Panc1 (cell line): ENCODE data around the gene PSIP1. TPM values are rescaled to one million over a fixed set of nuclear protein-coding genes. Genes with fewer than 3 reads are reported as not detected.

Source experiments
- ATAC-seq: fragments of 200-7000 bp; cut with Tn5 transposase; 2 replicates; pipeline ENCODE4 v1.9.1; 2020; ENCODE audit warnings: mild to moderate bottlenecking, moderate library complexity
- BruUV-seq: library from RNA; stranded (reverse); fragments of 400-500 nt; replicated peaks from 2 replicates; lab custom pipeline; 2021; lab: Mats Ljungman, UMichigan
- CTCF ChIA-PET: fragments of 300-600 bp; sonication (Branson Sonifier 250); formaldehyde crosslinking; loops from one replicate; lab custom pipeline; 2022; ENCODE audit warnings: antibody characterized with exemption; lab: Charles Lee
- POLR2A ChIA-PET: fragments of 300-600 bp; sonication (Branson Sonifier 250); formaldehyde crosslinking; loops from one replicate; lab custom pipeline; 2022; ENCODE audit warnings: antibody characterized with exemption; lab: Charles Lee
- DNase-seq: peaks from one replicate; pipeline ENCODE4 v3.0.0-alpha.2; 2010; ENCODE audit warnings: low read depth, low spot score
- H3K27ac ChIP-seq: 2 replicates; pipeline ENCODE4 v1.5.1; 2011; ENCODE audit warnings: mild to moderate bottlenecking, low read length, inconsistent platforms
- H3K27me3 ChIP-seq: fragments of 200-500 bp; sonication (Bioruptor generic); 2 replicates; pipeline ENCODE4 v1.6.0; 2014; ENCODE audit warnings: low read length, inconsistent platforms; ENCODE audit not compliant: control insufficient read depth, insufficient read depth
- H3K36me3 ChIP-seq: fragments of 200-500 bp; sonication (Bioruptor generic); 2 replicates; pipeline ENCODE4 v1.5.1; 2014; ENCODE audit warnings: inconsistent platforms, mild to moderate bottlenecking, low read length, moderate library complexity; ENCODE audit not compliant: control insufficient read depth, insufficient read depth
- H3K4me1 ChIP-seq: 2 replicates; pipeline ENCODE4 v1.5.1; 2011; ENCODE audit warnings: inconsistent platforms, mild to moderate bottlenecking, low read length, moderate library complexity; ENCODE audit not compliant: control insufficient read depth, insufficient read depth
- H3K4me3 ChIP-seq, 2 experiments: 2 replicates each; pipeline ENCODE4 v1.5.1; 2011 to 2012; ENCODE audit warnings: low read depth in 2 of 2, low read length in 2 of 2, mild to moderate bottlenecking in 2 of 2, inconsistent platforms in 1 of 2, moderate library complexity in 1 of 2
- H3K9me3 ChIP-seq: fragments of 200-500 bp; sonication (Bioruptor generic); 2 replicates; pipeline ENCODE4 v1.5.1; 2014; ENCODE audit warnings: low read depth, mild to moderate bottlenecking, inconsistent platforms, low read length, moderate library complexity; ENCODE audit not compliant: control insufficient read depth, insufficient read depth
- POLR2AphosphoS5 ChIP-seq: IDR thresholded peaks from 2 replicates; pipeline ENCODE4 v1.6.1; 2012; ENCODE audit warnings: mild to moderate bottlenecking, low read depth, low read length, moderate library complexity
- SIN3A ChIP-seq: IDR thresholded peaks from 2 replicates; pipeline ENCODE4 v1.6.1; 2012; ENCODE audit warnings: low read depth, mild to moderate bottlenecking, low read length, moderate library complexity, borderline replicate concordance; ENCODE audit not compliant: insufficient read depth
- TCF7L2 ChIP-seq: IDR thresholded peaks from 2 replicates; pipeline ENCODE4 v1.6.1; 2011; ENCODE audit warnings: mild to moderate bottlenecking, low read depth, low read length, inconsistent platforms
- in situ Hi-C: cut with HindIII; loops from 2 replicates; pipeline ENCODE4 v1.10.0; 2016; ENCODE audit warnings: low sequenced_read_pairs, low pct_unique_long_range_greater_than_20kb
- intact Hi-C: fragments of 100-400 bp; cut with micrococcal nuclease; formaldehyde crosslinking; loops from one replicate; pipeline ENCODE4 v1.10.0; 2022; ENCODE audit not compliant: unreplicated experiment
- total RNA-seq: library from RNA; stranded (reverse); gene quantifications from one replicate; pipeline ENCODE4 v1.2.1, GENCODE V29; 2021; ENCODE audit not compliant: unreplicated experiment
- TF ChIP-seq, protein P1 (sequence below): fragments of 450-650 bp; IDR thresholded peaks from 2 replicates; pipeline ENCODE4 v1.5.1; 2017; ENCODE audit warnings: mild to moderate bottlenecking
- TF ChIP-seq, protein P2 (sequence below), 2 experiments: IDR thresholded peaks; 2 replicates each; pipeline ENCODE4 v1.6.1; 2011 to 2012; ENCODE audit warnings: low read depth in 2 of 2, control low read depth in 1 of 2, low read length in 1 of 2, mild to moderate bottlenecking in 1 of 2, moderate library complexity in 1 of 2; ENCODE audit not compliant: insufficient read depth in 1 of 2

PSIP1 gene
- total RNA-seq, 1 experiment from 2014 or later, result 30.4 TPM

DNA sequence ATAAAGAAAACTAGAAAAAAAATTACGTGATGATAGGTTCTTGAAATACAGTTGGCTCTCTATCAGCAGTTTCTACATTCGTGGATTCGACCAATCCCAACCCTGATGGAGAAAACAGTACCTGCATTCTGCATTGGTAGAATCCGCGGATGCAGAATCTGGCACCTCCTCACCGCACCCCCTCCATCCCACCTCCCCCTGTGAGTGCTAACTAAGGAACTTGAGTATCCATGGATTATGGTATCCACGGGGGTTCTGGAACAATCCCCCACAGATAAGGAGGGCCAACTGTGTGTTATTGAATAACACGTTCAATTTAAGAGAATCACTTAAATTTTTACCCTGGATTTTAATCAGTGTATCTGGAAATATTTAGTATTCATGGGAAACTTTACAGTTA, 10.5 kb upstream of the PSIP1 start:
- no TSS peak for BruUV-seq
- no peak for TF ChIP-seq POLR2AphosphoS5
- TF ChIP-seq, protein P1, sequence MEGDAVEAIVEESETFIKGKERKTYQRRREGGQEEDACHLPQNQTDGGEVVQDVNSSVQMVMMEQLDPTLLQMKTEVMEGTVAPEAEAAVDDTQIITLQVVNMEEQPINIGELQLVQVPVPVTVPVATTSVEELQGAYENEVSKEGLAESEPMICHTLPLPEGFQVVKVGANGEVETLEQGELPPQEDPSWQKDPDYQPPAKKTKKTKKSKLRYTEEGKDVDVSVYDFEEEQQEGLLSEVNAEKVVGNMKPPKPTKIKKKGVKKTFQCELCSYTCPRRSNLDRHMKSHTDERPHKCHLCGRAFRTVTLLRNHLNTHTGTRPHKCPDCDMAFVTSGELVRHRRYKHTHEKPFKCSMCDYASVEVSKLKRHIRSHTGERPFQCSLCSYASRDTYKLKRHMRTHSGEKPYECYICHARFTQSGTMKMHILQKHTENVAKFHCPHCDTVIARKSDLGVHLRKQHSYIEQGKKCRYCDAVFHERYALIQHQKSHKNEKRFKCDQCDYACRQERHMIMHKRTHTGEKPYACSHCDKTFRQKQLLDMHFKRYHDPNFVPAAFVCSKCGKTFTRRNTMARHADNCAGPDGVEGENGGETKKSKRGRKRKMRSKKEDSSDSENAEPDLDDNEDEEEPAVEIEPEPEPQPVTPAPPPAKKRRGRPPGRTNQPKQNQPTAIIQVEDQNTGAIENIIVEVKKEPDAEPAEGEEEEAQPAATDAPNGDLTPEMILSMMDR, result no peak
- TF ChIP-seq SIN3A, result no peak
- TF ChIP-seq TCF7L2, result no peak
- TF ChIP-seq, protein P2, sequence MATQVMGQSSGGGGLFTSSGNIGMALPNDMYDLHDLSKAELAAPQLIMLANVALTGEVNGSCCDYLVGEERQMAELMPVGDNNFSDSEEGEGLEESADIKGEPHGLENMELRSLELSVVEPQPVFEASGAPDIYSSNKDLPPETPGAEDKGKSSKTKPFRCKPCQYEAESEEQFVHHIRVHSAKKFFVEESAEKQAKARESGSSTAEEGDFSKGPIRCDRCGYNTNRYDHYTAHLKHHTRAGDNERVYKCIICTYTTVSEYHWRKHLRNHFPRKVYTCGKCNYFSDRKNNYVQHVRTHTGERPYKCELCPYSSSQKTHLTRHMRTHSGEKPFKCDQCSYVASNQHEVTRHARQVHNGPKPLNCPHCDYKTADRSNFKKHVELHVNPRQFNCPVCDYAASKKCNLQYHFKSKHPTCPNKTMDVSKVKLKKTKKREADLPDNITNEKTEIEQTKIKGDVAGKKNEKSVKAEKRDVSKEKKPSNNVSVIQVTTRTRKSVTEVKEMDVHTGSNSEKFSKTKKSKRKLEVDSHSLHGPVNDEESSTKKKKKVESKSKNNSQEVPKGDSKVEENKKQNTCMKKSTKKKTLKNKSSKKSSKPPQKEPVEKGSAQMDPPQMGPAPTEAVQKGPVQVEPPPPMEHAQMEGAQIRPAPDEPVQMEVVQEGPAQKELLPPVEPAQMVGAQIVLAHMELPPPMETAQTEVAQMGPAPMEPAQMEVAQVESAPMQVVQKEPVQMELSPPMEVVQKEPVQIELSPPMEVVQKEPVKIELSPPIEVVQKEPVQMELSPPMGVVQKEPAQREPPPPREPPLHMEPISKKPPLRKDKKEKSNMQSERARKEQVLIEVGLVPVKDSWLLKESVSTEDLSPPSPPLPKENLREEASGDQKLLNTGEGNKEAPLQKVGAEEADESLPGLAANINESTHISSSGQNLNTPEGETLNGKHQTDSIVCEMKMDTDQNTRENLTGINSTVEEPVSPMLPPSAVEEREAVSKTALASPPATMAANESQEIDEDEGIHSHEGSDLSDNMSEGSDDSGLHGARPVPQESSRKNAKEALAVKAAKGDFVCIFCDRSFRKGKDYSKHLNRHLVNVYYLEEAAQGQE (IDR thresholded peaks at IDR 0.05; ENCODE audit: insufficient read depth in 1 of 2, low read depth in 2 of 2, low read length in 1 of 2), result no peak
- in situ Hi-C loops, result no loop called here
- CTCF ChIA-PET, result no interaction called here
- POLR2A ChIA-PET, result no interaction called here
- no peak for ATAC-seq
- no peaks in the 10 kb centered on the region for H3K36me3 ChIP-seq
- H3K27ac ChIP-seq, result no peak overlapping the region
- no peaks in the 10 kb centered on the region for H3K4me1 ChIP-seq
- DNase-seq, result no peak
- no peak overlapping the region for H3K4me3 ChIP-seq
- no peaks in the 10 kb centered on the region for H3K9me3 ChIP-seq
- no peaks in the 10 kb centered on the region for H3K27me3 ChIP-seq
- intact Hi-C loops, result no loop called here

DNA sequence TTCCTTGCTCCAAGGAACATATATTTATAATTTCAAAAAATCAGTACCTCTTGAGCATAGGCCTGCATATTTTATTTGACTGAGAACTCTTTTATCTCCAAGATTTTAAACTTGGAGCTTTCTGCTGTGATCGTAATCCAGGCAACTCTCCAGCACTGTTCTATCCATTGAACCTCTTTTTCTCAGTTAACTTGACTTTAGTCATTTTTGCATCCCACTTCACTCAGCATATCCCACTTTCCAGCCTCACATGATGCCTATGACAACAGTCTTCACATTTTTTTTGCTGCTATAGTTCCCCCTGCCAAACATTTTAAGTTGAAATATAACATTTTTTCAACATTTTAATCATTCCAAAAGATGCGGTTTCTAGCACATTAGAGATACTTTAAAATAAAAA, 9.1 kb upstream of the PSIP1 start:
- ChIA-PET CTCF (no interaction called here), POLR2A (no interaction called here)
- Histone ChIP-seq H3K4me1 (no peaks in the 10 kb centered on the region), H3K27ac (no peak overlapping the region), H3K4me3 (no peak overlapping the region), H3K27me3 (no peaks in the 10 kb centered on the region), H3K9me3 (no peaks in the 10 kb centered on the region), H3K36me3 (no peaks in the 10 kb centered on the region)
- TF ChIP-seq POLR2AphosphoS5 (no peak), SIN3A (no peak), TCF7L2 (no peak)
- TF ChIP-seq, protein P2 (IDR thresholded peaks at IDR 0.05; ENCODE audit: insufficient read depth in 1 of 2, low read depth in 2 of 2, low read length in 1 of 2), result no peak
- no TSS peak for BruUV-seq
- in situ Hi-C loops, result no loop called here
- ATAC-seq (no peak), DNase-seq (no peak)
- intact Hi-C loops, result no loop called here
